K562 (cell line): ENCODE data around the gene KIF12. TPM values are rescaled to one million over a fixed set of nuclear protein-coding genes. Genes with fewer than 3 reads are reported as not detected.

ENCODE experiments used
- ATAC-seq: fragments of 200-7000 bp; cut with Tn5 transposase; 3 replicates; pipeline ENCODE4 v1.9.1; 2020; ENCODE audit warnings: moderate library complexity
- BruUV-seq: library from RNA; stranded (reverse); fragments of 400-500 nt; replicated peaks from 2 replicates; lab custom pipeline; 2021; lab: Mats Ljungman, UMichigan
- CTCF ChIA-PET: fragments of 300-600 bp; formaldehyde crosslinking; extraction: SDS; loops from one replicate; lab custom pipeline; 2021; ENCODE audit warnings: low intra/inter-chr PET ratio; lab: Yijun Ruan, JAX
- POLR2A ChIA-PET: fragments of 300-600, 350-650 bp; sonication (Branson Sonifier 250); formaldehyde crosslinking; extraction: SDS; loops from one replicate; lab custom pipeline; 2021; ENCODE audit warnings: antibody characterized with exemption, inconsistent platforms; lab: Yijun Ruan, JAX
- DNase-seq, 4 experiments: peaks; one replicate each; pipeline versions ENCODE4 v3.0.0 to v3.0.0-alpha.2; 2011 to 2018; ENCODE audit warnings: low spot score in 3 of 4, mixed read lengths in 3 of 4; ENCODE audit errors: extremely low read depth in 1 of 4
- FAIRE-seq: peaks from 2 replicates; lab custom pipeline; 2011; peaks lifted over from hg19 to GRCh38; lab: Jason Lieb, UNC
- H2AFZ ChIP-seq: 2 replicates; pipeline ENCODE4 v1.6.0; 2011; ENCODE audit warnings: low read depth, low read length, control low read depth, inconsistent platforms
- H3K27ac ChIP-seq: fragments of 200-600 bp; 3 replicates; pipeline ENCODE4 v1.8.0; 2011; ENCODE audit warnings: low read depth, mild to moderate bottlenecking, control low read depth, inconsistent platforms, low read length, moderate library complexity, mixed read lengths; ENCODE audit errors: extremely low read depth
- H3K27me3 ChIP-seq, 2 experiments: fragments of 300-600 bp in 1 of 2; 2 replicates in 1 of 2; 3 replicates in 1 of 2; pipeline versions ENCODE4 v1.6.0 to v1.8.0; 2011; ENCODE audit warnings: inconsistent platforms in 2 of 2, low read length in 2 of 2, mild to moderate bottlenecking in 1 of 2, mixed read lengths in 1 of 2, moderate library complexity in 1 of 2; ENCODE audit not compliant: control insufficient read depth in 2 of 2, insufficient read depth in 2 of 2
- H3K36me3 ChIP-seq: fragments of 300-600 bp; 3 replicates; pipeline ENCODE4 v1.8.0; 2011; ENCODE audit warnings: mild to moderate bottlenecking, low read length, inconsistent platforms; ENCODE audit not compliant: control insufficient read depth, insufficient read depth
- H3K4me1 ChIP-seq, 2 experiments: fragments of 200-600 bp in 1 of 2; replicated peaks in 1 of 2; 2 replicates in 1 of 2; 3 replicates in 1 of 2; pipeline versions ENCODE4 v1.5.1 to v1.8.0; 2011; ENCODE audit warnings: inconsistent platforms in 2 of 2, low read length in 2 of 2, mild to moderate bottlenecking in 1 of 2, mixed read lengths in 1 of 2, moderate library complexity in 1 of 2; ENCODE audit not compliant: control insufficient read depth in 2 of 2, insufficient read depth in 2 of 2
- H3K4me2 ChIP-seq: 2 replicates; pipeline ENCODE4 v1.6.1; 2011; ENCODE audit warnings: low read length, control low read depth, inconsistent platforms, mixed read lengths; ENCODE audit not compliant: insufficient read depth
- H3K4me3 ChIP-seq: fragments of 200-600 bp; sonication (generic), shearing (Covaris generic); 2 replicates; pipeline ENCODE4 v1.5.1; 2016; ENCODE audit warnings: control low read depth, inconsistent platforms
- H3K79me2 ChIP-seq: fragments of 200-600 bp; 3 replicates; pipeline ENCODE4 v1.8.0; 2011; ENCODE audit warnings: low read length, inconsistent platforms; ENCODE audit not compliant: control insufficient read depth, insufficient read depth
- H3K9ac ChIP-seq, 2 experiments: 2 replicates each; pipeline versions ENCODE4 v1.6.0 to v1.6.1; 2011; ENCODE audit warnings: low read depth in 2 of 2, low read length in 2 of 2, control low read depth in 1 of 2, inconsistent platforms in 1 of 2, mild to moderate bottlenecking in 1 of 2, mixed read lengths in 1 of 2; ENCODE audit not compliant: insufficient read depth in 1 of 2
- H3K9me1 ChIP-seq: one replicate; pipeline ENCODE4 v1.6.0; 2011; ENCODE audit warnings: inconsistent platforms, mild to moderate bottlenecking, low read length, moderate library complexity; ENCODE audit not compliant: control insufficient read depth, insufficient read depth
- H3K9me3 ChIP-seq: replicated peaks from 2 replicates; pipeline ENCODE4 v1.5.1; 2011; ENCODE audit warnings: low read depth, low read length, inconsistent platforms; ENCODE audit not compliant: control insufficient read depth, insufficient read depth
- H4K20me1 ChIP-seq: replicated peaks from 2 replicates; pipeline ENCODE4 v1.6.1; 2011; ENCODE audit warnings: low read length, inconsistent platforms, mixed read lengths; ENCODE audit not compliant: control insufficient read depth, insufficient read depth
- ATF7 ChIP-seq: fragments of 450-650 bp; IDR thresholded peaks from 2 replicates; pipeline ENCODE4 v1.7.1; 2014; ENCODE audit warnings: mild to moderate bottlenecking, moderate library complexity
- BCOR ChIP-seq: fragments of 450-650 bp; IDR thresholded peaks from 2 replicates; pipeline ENCODE4 v1.6.1; 2016
- BMI1 ChIP-seq: fragments of 150-350 bp; IDR thresholded peaks from 2 replicates; pipeline ENCODE4 v1.6.1; 2014; ENCODE audit warnings: low read length
- BRF2 ChIP-seq: IDR thresholded peaks from 3 replicates; pipeline ENCODE4 v1.6.1; 2011; ENCODE audit warnings: borderline replicate concordance, mild to moderate bottlenecking; ENCODE audit not compliant: insufficient read length, insufficient read depth
- CTCFL ChIP-seq: IDR thresholded peaks from 2 replicates; pipeline ENCODE4 v1.6.1; 2011; ENCODE audit warnings: borderline replicate concordance, low read depth, mild to moderate bottlenecking, moderate library complexity, low read length; ENCODE audit not compliant: insufficient read depth, poor library complexity, severe bottlenecking
- DMBX1 ChIP-seq: fragments of 250-450 bp; sonication (Bioruptor Pico); IDR thresholded peaks from 2 replicates; pipeline ENCODE4 v1.8.0; 2022; ENCODE audit warnings: inconsistent platforms, mild to moderate bottlenecking, moderate library complexity, borderline replicate concordance
- GATA2 ChIP-seq: sonication (generic); formaldehyde crosslinking; IDR thresholded peaks from 2 replicates; pipeline ENCODE4 v1.4.0; 2020; ENCODE audit warnings: mild to moderate bottlenecking, missing genetic modification reagents
- GATAD2A ChIP-seq: fragments of 450-650 bp; IDR thresholded peaks from 2 replicates; pipeline ENCODE4 v1.6.1; 2017
- L3MBTL2 ChIP-seq: fragments of 450-650 bp; IDR thresholded peaks from 2 replicates; pipeline ENCODE4 v1.6.1; 2016; ENCODE audit warnings: mild to moderate bottlenecking, moderate library complexity
- MTA1 ChIP-seq: fragments of 450-650 bp; IDR thresholded peaks from 2 replicates; pipeline ENCODE4 v1.6.1; 2017; ENCODE audit warnings: borderline replicate concordance
- POLR2G ChIP-seq: fragments of 200-400 bp; formaldehyde crosslinking; IDR thresholded peaks from 2 replicates; pipeline ENCODE4 v1.6.1; 2017; ENCODE audit warnings: low read depth, mild to moderate bottlenecking, antibody characterized with exemption, low read length, moderate library complexity
- RBBP5 ChIP-seq: fragments of 200-600 bp; sonication (generic); IDR thresholded peaks from 2 replicates; pipeline ENCODE4 v1.6.1; 2012; ENCODE audit warnings: borderline replicate concordance, mild to moderate bottlenecking, low read length, control low read depth, inconsistent platforms; ENCODE audit not compliant: insufficient read depth, poor library complexity, severe bottlenecking
- RBM22 ChIP-seq: fragments of 200-400 bp; formaldehyde crosslinking; IDR thresholded peaks from 2 replicates; pipeline ENCODE4 v1.6.1; 2018; ENCODE audit warnings: low read length, low read depth; ENCODE audit not compliant: poor library complexity, severe bottlenecking
- SAFB2 ChIP-seq: fragments of 200-400 bp; formaldehyde crosslinking; IDR thresholded peaks from 2 replicates; pipeline ENCODE4 v1.6.1; 2018; ENCODE audit warnings: borderline replicate concordance, low read length, low read depth, moderate library complexity; ENCODE audit not compliant: severe bottlenecking
- SFPQ ChIP-seq: fragments of 200-400 bp; formaldehyde crosslinking; IDR thresholded peaks from 2 replicates; pipeline ENCODE4 v1.6.1; 2017; ENCODE audit warnings: mild to moderate bottlenecking, low read depth, low read length, moderate library complexity
- SMARCE1 ChIP-seq: fragments of 450-650 bp; IDR thresholded peaks from 2 replicates; pipeline ENCODE4 v1.7.1; 2016; ENCODE audit warnings: mild to moderate bottlenecking
- WHSC1 ChIP-seq: IDR thresholded peaks from one replicate; pipeline ENCODE4 v1.6.1; 2012; ENCODE audit warnings: low read length, control low read depth, inconsistent platforms
- ZC3H4 ChIP-seq: sonication (generic); formaldehyde crosslinking; IDR thresholded peaks from 2 replicates; pipeline ENCODE4 v1.9.0; 2021; ENCODE audit warnings: missing genetic modification reagents, borderline replicate concordance
- ZNF212 ChIP-seq: fragments of 450-650 bp; formaldehyde crosslinking; IDR thresholded peaks from 2 replicates; pipeline ENCODE4 v1.4.0; 2020; ENCODE audit warnings: mild to moderate bottlenecking
- ZNF384 ChIP-seq: IDR thresholded peaks from 2 replicates; pipeline ENCODE4 v1.6.1; 2012; ENCODE audit warnings: low read depth, low read length, improper control_type of control experiment
- WGBS: fragments of 100-300 bp; shearing (Covaris generic); methylation state at CpG from one replicate; pipeline ENCODE4 v1.1.6; 2016; ENCODE audit warnings: low coverage, mixed read lengths; ENCODE audit not compliant: insufficient coverage; ENCODE audit errors: missing lambda C conversion rate; 5-methylcytosine and 5-hydroxymethylcytosine counted together
- in situ Hi-C: fragments of 300-500 bp; cut with MboI; formaldehyde crosslinking; loops from 4 replicates; pipeline ENCODE4 v1.15.0; 2018; ENCODE audit warnings: inconsistent platforms, mixed read lengths
- intact Hi-C: fragments of 100-400 bp; cut with micrococcal nuclease; formaldehyde crosslinking; loops from 2 replicates; pipeline ENCODE4 v1.14.2; 2022
- polyA plus RNA-seq, 8 experiments: library from polyadenylated mRNA; depleted of rRNA in 4 of 8; stranded (reverse) in 5 of 8; unstranded in 3 of 8; fragments of >200 nt; fragmentation: Nextera tagmentation in 2 of 8; fragmentation: Illumina TruSeq in 1 of 8; extraction: Ambion mirVana in 2 of 8; extraction: Trizol in 1 of 8; gene quantifications; 2 replicates each; pipeline versions ENCODE4 v1.2.1 to v1.2.3, GENCODE V29; 2011 to 2014; ENCODE audit warnings: inconsistent platforms in 1 of 8, missing spikeins in 1 of 8
- total RNA-seq, 7 experiments: library from RNA; depleted of rRNA in 6 of 7; stranded (reverse); fragments of >200 nt in 6 of 7; fragmentation: Illumina TruSeq in 2 of 7; extraction: Trizol in 2 of 7; gene quantifications; 2 replicates each; pipeline versions ENCODE4 v1.2.1 to v1.2.3, GENCODE V29; 2011 to 2021; ENCODE audit warnings: low replicate concordance in 1 of 7

KIF12 gene
- total and polyA plus RNA-seq, 9 of the 15 experiments (the other 6 are each of a cell fraction or from before 2014, with no cell fraction given) = not detected

- Histone ChIP-seq H3K27ac (no peak overlapping the region), H2AFZ (no peak overlapping the region), H3K36me3 (no peaks in the 10 kb centered on the region), H3K9ac (no peak overlapping the region), H4K20me1 (no peaks in the 10 kb centered on the region; the same call in 1 of the 2 replicates), H3K4me1 (peaks cover 0 to 12% of the 10 kb centered on the region in 2 experiments; a peak in 2 of 5 replicates), H3K27me3 (peaks cover 0 to 24% of the 10 kb centered on the region in 2 experiments; a peak in 2 of 5 replicates), H3K4me3 (no peak overlapping the region), H3K9me1 (no peaks in the 10 kb centered on the region), H3K9me3 (no peaks in the 10 kb centered on the region), H3K4me2 (no peak overlapping the region), H3K79me2 (no peaks in the 10 kb centered on the region)
- no peak for DNase-seq
- ChIA-PET CTCF (no interaction called here), POLR2A (no interaction called here)
- ATAC-seq = no peak
- FAIRE-seq = no peak
- in situ Hi-C loops = no loop called here
- intact Hi-C loops = no loop called here
- TF ChIP-seq BCOR (no peak), RBM22 (no peak), RBBP5 (no peak), GATAD2A (no peak), ZNF384 (no peak), ZC3H4 (CRISPR knock-in tag) (no peak), ATF7 (no peak), SAFB2 (no peak), POLR2G (no peak), DMBX1 (CRISPR knock-in tag) (no peak), SMARCE1 (no peak), SFPQ (no peak), BRF2 (no peak), WHSC1 (no peak), CTCFL (no peak), ZNF212 (no peak), MTA1 (no peak), BMI1 (no peak), L3MBTL2 (no peak), GATA2 (CRISPR knock-in tag) (no peak)
- no TSS peak for BruUV-seq
- 4% methylated on average over 11 of the region's 12 CpGs for WGBS
Measured at GRCh38 chr9:114094971-114095370, 4.1 kb downstream of the KIF12 start.
